Erythroblast (primary cell): ENCODE results near the gene ZNF740.

ENCODE experiments used
- GATA1 ChIP-seq: IDR thresholded peaks from 2 replicates; pipeline ENCODE4 v1.6.1; 2011; ENCODE audit warnings: low read depth, mild to moderate bottlenecking, control low read depth, low read length, moderate library complexity
- POLR2A ChIP-seq: IDR thresholded peaks from 2 replicates; pipeline ENCODE4 v1.6.1; 2011; ENCODE audit warnings: mild to moderate bottlenecking, low read length

DNA sequence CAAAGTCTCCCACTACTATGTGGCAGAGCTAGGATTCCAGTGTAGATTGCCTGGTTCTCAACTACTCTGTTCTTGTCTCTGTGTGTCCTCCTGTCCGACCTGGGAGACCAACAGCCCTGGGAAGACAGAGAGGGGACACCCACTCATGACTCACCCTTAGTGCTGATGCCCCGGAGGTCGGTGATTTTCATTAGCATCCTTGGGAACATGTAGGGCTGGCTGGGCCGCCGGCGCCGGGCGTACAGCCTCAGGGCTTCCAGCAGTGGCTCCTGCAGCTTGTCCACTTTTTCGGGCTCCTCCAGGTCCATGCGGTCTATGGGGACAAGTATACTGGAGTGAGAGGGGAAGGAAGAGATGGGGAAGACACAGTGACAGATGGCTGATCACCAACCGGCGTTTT lies 32.4 kb downstream of the ZNF740 start:
- TF ChIP-seq POLR2A: no peak
- no peak for TF ChIP-seq GATA1
